Mammary epithelial cell (primary cell): ENCODE measurements around the gene FRMD5.

Experiments used
- EZH2 ChIP-seq: IDR thresholded peaks from 2 replicates; pipeline ENCODE4 v1.6.1; 2012; ENCODE audit warnings: low read length, inconsistent platforms, borderline replicate concordance
- TF ChIP-seq, protein P1 (sequence below), 2 donors: IDR thresholded peaks in 1 of 2; conservative IDR thresholded peaks in 1 of 2; 2 replicates each; pipeline ENCODE4 v1.5.1; 2011 to 2012; ENCODE audit warnings: inconsistent platforms in 2 of 2, low read length in 2 of 2, mild to moderate bottlenecking in 2 of 2, control low read depth in 1 of 2, low read depth in 1 of 2; ENCODE audit not compliant: insufficient read depth in 1 of 2; ENCODE audit errors: extremely low read depth in 1 of 2

DNA sequence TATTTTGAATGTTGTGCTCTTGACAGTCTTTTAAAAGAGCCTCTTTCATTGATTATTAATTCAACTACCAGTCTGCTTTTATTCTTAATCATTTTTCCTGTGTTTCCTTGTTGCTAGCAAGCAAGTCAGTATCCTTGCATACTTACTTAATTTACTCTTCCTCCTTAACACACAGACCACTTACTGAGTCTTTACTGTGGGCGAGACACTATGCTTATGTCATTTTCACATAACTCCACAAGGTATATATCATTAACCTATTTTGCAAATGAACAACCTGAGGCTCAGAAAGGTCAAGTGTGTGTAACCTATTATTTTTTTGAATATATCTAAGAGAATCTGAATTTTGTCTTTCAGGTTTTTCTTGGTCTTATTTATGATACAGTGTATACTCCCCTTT lies 237.3 kb downstream of the FRMD5 start:
- TF ChIP-seq, protein P1, sequence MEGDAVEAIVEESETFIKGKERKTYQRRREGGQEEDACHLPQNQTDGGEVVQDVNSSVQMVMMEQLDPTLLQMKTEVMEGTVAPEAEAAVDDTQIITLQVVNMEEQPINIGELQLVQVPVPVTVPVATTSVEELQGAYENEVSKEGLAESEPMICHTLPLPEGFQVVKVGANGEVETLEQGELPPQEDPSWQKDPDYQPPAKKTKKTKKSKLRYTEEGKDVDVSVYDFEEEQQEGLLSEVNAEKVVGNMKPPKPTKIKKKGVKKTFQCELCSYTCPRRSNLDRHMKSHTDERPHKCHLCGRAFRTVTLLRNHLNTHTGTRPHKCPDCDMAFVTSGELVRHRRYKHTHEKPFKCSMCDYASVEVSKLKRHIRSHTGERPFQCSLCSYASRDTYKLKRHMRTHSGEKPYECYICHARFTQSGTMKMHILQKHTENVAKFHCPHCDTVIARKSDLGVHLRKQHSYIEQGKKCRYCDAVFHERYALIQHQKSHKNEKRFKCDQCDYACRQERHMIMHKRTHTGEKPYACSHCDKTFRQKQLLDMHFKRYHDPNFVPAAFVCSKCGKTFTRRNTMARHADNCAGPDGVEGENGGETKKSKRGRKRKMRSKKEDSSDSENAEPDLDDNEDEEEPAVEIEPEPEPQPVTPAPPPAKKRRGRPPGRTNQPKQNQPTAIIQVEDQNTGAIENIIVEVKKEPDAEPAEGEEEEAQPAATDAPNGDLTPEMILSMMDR (conservative IDR thresholded peaks at IDR 0.05 in 1 of 2, IDR thresholded peaks at IDR 0.05 in 1 of 2; ENCODE audit: extremely low read depth in 1 of 2, insufficient read depth in 1 of 2, low read depth in 1 of 2, low read length in 2 of 2): no peak
- TF ChIP-seq EZH2: no peak
